Panc1 (cell line): Measurements from ENCODE around the gene PEX13. TPM values are rescaled to one million over a fixed set of nuclear protein-coding genes. Genes with fewer than 3 reads are reported as not detected.

Source experiments
- ATAC-seq: fragments of 200-7000 bp; cut with Tn5 transposase; 2 replicates; pipeline ENCODE4 v1.9.1; 2020; ENCODE audit warnings: mild to moderate bottlenecking, moderate library complexity
- BruUV-seq: library from RNA; stranded (reverse); fragments of 400-500 nt; replicated peaks from 2 replicates; lab custom pipeline; 2021; lab: Mats Ljungman, UMichigan
- CTCF ChIA-PET: fragments of 300-600 bp; sonication (Branson Sonifier 250); formaldehyde crosslinking; loops from one replicate; lab custom pipeline; 2022; ENCODE audit warnings: antibody characterized with exemption; lab: Charles Lee
- POLR2A ChIA-PET: fragments of 300-600 bp; sonication (Branson Sonifier 250); formaldehyde crosslinking; loops from one replicate; lab custom pipeline; 2022; ENCODE audit warnings: antibody characterized with exemption; lab: Charles Lee
- DNase-seq: peaks from one replicate; pipeline ENCODE4 v3.0.0-alpha.2; 2010; ENCODE audit warnings: low read depth, low spot score
- H3K27ac ChIP-seq: 2 replicates; pipeline ENCODE4 v1.5.1; 2011; ENCODE audit warnings: mild to moderate bottlenecking, low read length, inconsistent platforms
- H3K27me3 ChIP-seq: fragments of 200-500 bp; sonication (Bioruptor generic); 2 replicates; pipeline ENCODE4 v1.6.0; 2014; ENCODE audit warnings: low read length, inconsistent platforms; ENCODE audit not compliant: control insufficient read depth, insufficient read depth
- H3K36me3 ChIP-seq: fragments of 200-500 bp; sonication (Bioruptor generic); 2 replicates; pipeline ENCODE4 v1.5.1; 2014; ENCODE audit warnings: inconsistent platforms, mild to moderate bottlenecking, low read length, moderate library complexity; ENCODE audit not compliant: control insufficient read depth, insufficient read depth
- H3K4me1 ChIP-seq: 2 replicates; pipeline ENCODE4 v1.5.1; 2011; ENCODE audit warnings: inconsistent platforms, mild to moderate bottlenecking, low read length, moderate library complexity; ENCODE audit not compliant: control insufficient read depth, insufficient read depth
- H3K4me3 ChIP-seq, 2 experiments: 2 replicates each; pipeline ENCODE4 v1.5.1; 2011 to 2012; ENCODE audit warnings: low read depth in 2 of 2, low read length in 2 of 2, mild to moderate bottlenecking in 2 of 2, inconsistent platforms in 1 of 2, moderate library complexity in 1 of 2
- H3K9me3 ChIP-seq: fragments of 200-500 bp; sonication (Bioruptor generic); 2 replicates; pipeline ENCODE4 v1.5.1; 2014; ENCODE audit warnings: low read depth, mild to moderate bottlenecking, inconsistent platforms, low read length, moderate library complexity; ENCODE audit not compliant: control insufficient read depth, insufficient read depth
- POLR2AphosphoS5 ChIP-seq: IDR thresholded peaks from 2 replicates; pipeline ENCODE4 v1.6.1; 2012; ENCODE audit warnings: mild to moderate bottlenecking, low read depth, low read length, moderate library complexity
- SIN3A ChIP-seq: IDR thresholded peaks from 2 replicates; pipeline ENCODE4 v1.6.1; 2012; ENCODE audit warnings: low read depth, mild to moderate bottlenecking, low read length, moderate library complexity, borderline replicate concordance; ENCODE audit not compliant: insufficient read depth
- TCF7L2 ChIP-seq: IDR thresholded peaks from 2 replicates; pipeline ENCODE4 v1.6.1; 2011; ENCODE audit warnings: mild to moderate bottlenecking, low read depth, low read length, inconsistent platforms
- in situ Hi-C: cut with HindIII; loops from 2 replicates; pipeline ENCODE4 v1.10.0; 2016; ENCODE audit warnings: low sequenced_read_pairs, low pct_unique_long_range_greater_than_20kb
- intact Hi-C: fragments of 100-400 bp; cut with micrococcal nuclease; formaldehyde crosslinking; loops from one replicate; pipeline ENCODE4 v1.10.0; 2022; ENCODE audit not compliant: unreplicated experiment
- total RNA-seq: library from RNA; stranded (reverse); gene quantifications from one replicate; pipeline ENCODE4 v1.2.1, GENCODE V29; 2021; ENCODE audit not compliant: unreplicated experiment
- TF ChIP-seq, protein P1 (sequence below): fragments of 450-650 bp; IDR thresholded peaks from 2 replicates; pipeline ENCODE4 v1.5.1; 2017; ENCODE audit warnings: mild to moderate bottlenecking
- TF ChIP-seq, protein P2 (sequence below), 2 experiments: IDR thresholded peaks; 2 replicates each; pipeline ENCODE4 v1.6.1; 2011 to 2012; ENCODE audit warnings: low read depth in 2 of 2, control low read depth in 1 of 2, low read length in 1 of 2, mild to moderate bottlenecking in 1 of 2, moderate library complexity in 1 of 2; ENCODE audit not compliant: insufficient read depth in 1 of 2

Gene PEX13
- total RNA-seq, 1 experiment from 2014 or later: 24.7 TPM

DNA sequence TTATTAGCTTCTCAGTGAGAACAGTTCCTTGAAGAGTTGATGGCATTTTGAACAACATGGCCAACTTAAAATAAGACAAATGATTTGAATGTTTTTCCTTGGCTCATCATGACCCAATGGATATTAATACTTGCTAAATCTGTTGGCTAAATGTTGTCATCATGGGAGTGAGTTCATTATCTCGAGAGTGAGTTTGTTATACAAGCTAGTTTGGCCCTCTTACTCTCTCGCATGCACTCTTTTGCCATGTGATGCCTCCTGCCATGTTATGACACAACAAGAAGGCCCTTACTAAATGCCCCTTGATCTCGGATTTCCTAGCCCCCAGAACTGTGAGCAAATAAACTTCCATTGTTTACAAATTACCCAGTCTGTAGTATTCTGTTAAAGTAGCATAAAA, 25.3 kb downstream of the PEX13 start:
- CTCF ChIA-PET: no interaction called here
- in situ Hi-C loops (no loop called here), intact Hi-C loops (no loop called here)
- BruUV-seq: no TSS peak
- no peak overlapping the region for H3K4me3 ChIP-seq
- H3K9me3 ChIP-seq: no peaks in the 10 kb centered on the region
- no peak overlapping the region for H3K27ac ChIP-seq
- H3K36me3 ChIP-seq: peaks cover 2% of the 10 kb centered on the region
- H3K4me1 ChIP-seq: no peaks in the 10 kb centered on the region
- H3K27me3 ChIP-seq: no peaks in the 10 kb centered on the region
- no peak for ATAC-seq
- no peak for TF ChIP-seq SIN3A
- TF ChIP-seq, protein P1, sequence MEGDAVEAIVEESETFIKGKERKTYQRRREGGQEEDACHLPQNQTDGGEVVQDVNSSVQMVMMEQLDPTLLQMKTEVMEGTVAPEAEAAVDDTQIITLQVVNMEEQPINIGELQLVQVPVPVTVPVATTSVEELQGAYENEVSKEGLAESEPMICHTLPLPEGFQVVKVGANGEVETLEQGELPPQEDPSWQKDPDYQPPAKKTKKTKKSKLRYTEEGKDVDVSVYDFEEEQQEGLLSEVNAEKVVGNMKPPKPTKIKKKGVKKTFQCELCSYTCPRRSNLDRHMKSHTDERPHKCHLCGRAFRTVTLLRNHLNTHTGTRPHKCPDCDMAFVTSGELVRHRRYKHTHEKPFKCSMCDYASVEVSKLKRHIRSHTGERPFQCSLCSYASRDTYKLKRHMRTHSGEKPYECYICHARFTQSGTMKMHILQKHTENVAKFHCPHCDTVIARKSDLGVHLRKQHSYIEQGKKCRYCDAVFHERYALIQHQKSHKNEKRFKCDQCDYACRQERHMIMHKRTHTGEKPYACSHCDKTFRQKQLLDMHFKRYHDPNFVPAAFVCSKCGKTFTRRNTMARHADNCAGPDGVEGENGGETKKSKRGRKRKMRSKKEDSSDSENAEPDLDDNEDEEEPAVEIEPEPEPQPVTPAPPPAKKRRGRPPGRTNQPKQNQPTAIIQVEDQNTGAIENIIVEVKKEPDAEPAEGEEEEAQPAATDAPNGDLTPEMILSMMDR: no peak
- TF ChIP-seq POLR2AphosphoS5: no peak
- no peak for TF ChIP-seq TCF7L2
- TF ChIP-seq, protein P2, sequence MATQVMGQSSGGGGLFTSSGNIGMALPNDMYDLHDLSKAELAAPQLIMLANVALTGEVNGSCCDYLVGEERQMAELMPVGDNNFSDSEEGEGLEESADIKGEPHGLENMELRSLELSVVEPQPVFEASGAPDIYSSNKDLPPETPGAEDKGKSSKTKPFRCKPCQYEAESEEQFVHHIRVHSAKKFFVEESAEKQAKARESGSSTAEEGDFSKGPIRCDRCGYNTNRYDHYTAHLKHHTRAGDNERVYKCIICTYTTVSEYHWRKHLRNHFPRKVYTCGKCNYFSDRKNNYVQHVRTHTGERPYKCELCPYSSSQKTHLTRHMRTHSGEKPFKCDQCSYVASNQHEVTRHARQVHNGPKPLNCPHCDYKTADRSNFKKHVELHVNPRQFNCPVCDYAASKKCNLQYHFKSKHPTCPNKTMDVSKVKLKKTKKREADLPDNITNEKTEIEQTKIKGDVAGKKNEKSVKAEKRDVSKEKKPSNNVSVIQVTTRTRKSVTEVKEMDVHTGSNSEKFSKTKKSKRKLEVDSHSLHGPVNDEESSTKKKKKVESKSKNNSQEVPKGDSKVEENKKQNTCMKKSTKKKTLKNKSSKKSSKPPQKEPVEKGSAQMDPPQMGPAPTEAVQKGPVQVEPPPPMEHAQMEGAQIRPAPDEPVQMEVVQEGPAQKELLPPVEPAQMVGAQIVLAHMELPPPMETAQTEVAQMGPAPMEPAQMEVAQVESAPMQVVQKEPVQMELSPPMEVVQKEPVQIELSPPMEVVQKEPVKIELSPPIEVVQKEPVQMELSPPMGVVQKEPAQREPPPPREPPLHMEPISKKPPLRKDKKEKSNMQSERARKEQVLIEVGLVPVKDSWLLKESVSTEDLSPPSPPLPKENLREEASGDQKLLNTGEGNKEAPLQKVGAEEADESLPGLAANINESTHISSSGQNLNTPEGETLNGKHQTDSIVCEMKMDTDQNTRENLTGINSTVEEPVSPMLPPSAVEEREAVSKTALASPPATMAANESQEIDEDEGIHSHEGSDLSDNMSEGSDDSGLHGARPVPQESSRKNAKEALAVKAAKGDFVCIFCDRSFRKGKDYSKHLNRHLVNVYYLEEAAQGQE (IDR thresholded peaks at IDR 0.05; ENCODE audit: insufficient read depth in 1 of 2, low read depth in 2 of 2, low read length in 1 of 2): no peak
- no peak for DNase-seq
- POLR2A ChIA-PET: no interaction called here

DNA sequence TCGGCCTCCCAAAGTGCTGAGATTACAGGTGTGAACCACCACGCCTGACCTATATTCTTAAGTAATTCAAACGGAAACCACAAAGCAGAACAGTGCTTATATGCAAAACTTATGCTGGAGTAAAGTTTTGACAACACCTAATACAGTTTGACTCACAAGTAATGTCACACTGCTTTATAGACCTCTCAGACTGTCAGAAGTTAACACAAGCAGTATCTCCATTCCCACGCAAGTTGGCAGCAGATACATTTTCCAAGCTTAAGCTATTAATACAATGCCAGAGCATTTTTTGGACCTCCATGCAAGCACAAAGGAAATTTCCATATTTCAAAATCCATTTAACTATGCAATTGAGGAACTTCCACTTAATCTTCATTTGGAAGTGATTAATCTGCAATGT, 27.1 kb downstream of the PEX13 start:
- Histone ChIP-seq H3K4me3 (no peak overlapping the region), H3K27me3 (no peaks in the 10 kb centered on the region), H3K36me3 (peaks cover 14% of the 10 kb centered on the region), H3K4me1 (no peaks in the 10 kb centered on the region), H3K27ac (no peak overlapping the region), H3K9me3 (no peaks in the 10 kb centered on the region)
- CTCF ChIA-PET: no interaction called here
- in situ Hi-C loops (no loop called here), intact Hi-C loops (no loop called here)
- TF ChIP-seq, protein P1: no peak
- TF ChIP-seq POLR2AphosphoS5: no peak
- TF ChIP-seq, protein P2 (IDR thresholded peaks at IDR 0.05; ENCODE audit: insufficient read depth in 1 of 2, low read depth in 2 of 2, low read length in 1 of 2): no peak
- no peak for TF ChIP-seq TCF7L2
- TF ChIP-seq SIN3A: no peak
- BruUV-seq: no TSS peak
- POLR2A ChIA-PET: no interaction called here
- ATAC-seq (no peak), DNase-seq (no peak)
